ENCODE measurements around the gene STIM2.

The STIM2 gene

GRCh38 chr4:26859762-26860156 lies 882 bp upstream of the STIM2 start:
- in situ Hi-C loops (cut with HindIII; ENCODE audit: low pct_ligation_motif_present, low sequenced_read_pairs), result no loop called here
- peak overlapping the region; percentile 28 for H3K27ac ChIP-seq

GRCh38 chr4:26860922-26861433 lies 337 bp downstream of the STIM2 start:
- peak; percentile 37 for DNase-seq
- H3K27ac ChIP-seq, result peak overlapping the region; percentile 60
- no peaks in the 10 kb centered on the region for H3K36me3 ChIP-seq (replicated peaks)
- TF ChIP-seq CTCF (IDR thresholded peaks at IDR 0.05; ENCODE audit: low read depth, low read length, missing control alignments), result no peak
- H3K27me3 ChIP-seq (replicated peaks), result no peaks in the 10 kb centered on the region
- H3K4me3 ChIP-seq (ENCODE audit: low read depth, low read length), result peak overlapping the region; percentile 80
- in situ Hi-C loops (cut with HindIII; ENCODE audit: low pct_ligation_motif_present, low sequenced_read_pairs), result no loop called here

More at GRCh38 chr4:26859762-26860156, 882 bp upstream of the STIM2 start:
- no peak for TF ChIP-seq CTCF (IDR thresholded peaks at IDR 0.05; ENCODE audit: low read depth, low read length, missing control alignments)
- DNase-seq, result no peak
- Histone ChIP-seq H3K27me3 (replicated peaks) (no peaks in the 10 kb centered on the region), H3K36me3 (replicated peaks) (no peaks in the 10 kb centered on the region), H3K4me3 (ENCODE audit: low read depth, low read length) (peak overlapping the region; percentile 76)

GRCh38 chr4:26861434-26862186 lies 969 bp downstream of the STIM2 start:
- Histone ChIP-seq H3K36me3 (replicated peaks) (no peaks in the 10 kb centered on the region), H3K4me3 (ENCODE audit: low read depth, low read length) (peak overlapping the region; percentile 80), H3K27me3 (replicated peaks) (no peaks in the 10 kb centered on the region), H3K27ac (peak overlapping the region; percentile 60)
- no peak for TF ChIP-seq CTCF (IDR thresholded peaks at IDR 0.05; ENCODE audit: low read depth, low read length, missing control alignments)
- in situ Hi-C loops (cut with HindIII; ENCODE audit: low pct_ligation_motif_present, low sequenced_read_pairs), result no loop called here
- peak; percentile 48 for DNase-seq

- no peak overlapping the region for H3K27ac ChIP-seq
Measured at GRCh38 chr4:26862381-26862915, 1.8 kb downstream of the STIM2 start.

GRCh38 chr4:26863512-26863911 lies 2.9 kb downstream of the STIM2 start:
- Histone ChIP-seq H3K4me3 (ENCODE audit: low read depth, low read length) (no peak overlapping the region), H3K27me3 (replicated peaks) (no peaks in the 10 kb centered on the region), H3K27ac (no peak overlapping the region), H3K36me3 (replicated peaks) (no peaks in the 10 kb centered on the region)
- TF ChIP-seq CTCF (IDR thresholded peaks at IDR 0.05; ENCODE audit: low read depth, low read length, missing control alignments), result no peak
- in situ Hi-C loops (cut with HindIII; ENCODE audit: low pct_ligation_motif_present, low sequenced_read_pairs), result no loop called here
- no peak for DNase-seq

More at GRCh38 chr4:26862381-26862915, 1.8 kb downstream of the STIM2 start:
- in situ Hi-C loops (cut with HindIII; ENCODE audit: low pct_ligation_motif_present, low sequenced_read_pairs), result no loop called here
- no peak for DNase-seq
- H3K27me3 ChIP-seq (replicated peaks), result no peaks in the 10 kb centered on the region
- no peaks in the 10 kb centered on the region for H3K36me3 ChIP-seq (replicated peaks)
- no peak for TF ChIP-seq CTCF (IDR thresholded peaks at IDR 0.05; ENCODE audit: low read depth, low read length, missing control alignments)
- peak overlapping the region; percentile 80 for H3K4me3 ChIP-seq (ENCODE audit: low read depth, low read length)
